GM12801 (cell line): ENCODE results near the gene APBB2.

Source experiments
- TF ChIP-seq, protein P1 (sequence below): IDR thresholded peaks from one replicate; pipeline ENCODE4 v1.5.1; 2011; ENCODE audit warnings: control low read depth; ENCODE audit not compliant: insufficient read length; ENCODE audit errors: extremely low read depth

APBB2 gene

DNA sequence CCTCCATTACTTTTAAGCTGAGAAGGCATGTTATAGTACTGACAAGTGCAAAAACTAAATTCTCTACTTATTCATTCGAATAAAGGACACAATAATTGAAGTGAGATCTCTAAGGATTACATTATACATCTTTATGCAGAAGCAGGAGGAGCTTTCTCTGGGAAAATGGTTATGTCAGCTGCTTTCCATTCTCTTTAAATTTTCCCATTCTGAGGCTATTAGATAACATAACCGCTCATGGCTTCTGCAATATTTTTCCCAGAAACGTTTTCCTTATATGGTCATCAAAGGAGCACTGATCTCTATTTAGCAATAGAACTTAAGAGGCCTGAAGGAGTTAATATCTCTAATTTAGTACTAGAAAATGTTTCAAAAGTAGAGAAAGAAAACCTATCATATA, 243.0 kb downstream of the APBB2 start:
- TF ChIP-seq, protein P1, sequence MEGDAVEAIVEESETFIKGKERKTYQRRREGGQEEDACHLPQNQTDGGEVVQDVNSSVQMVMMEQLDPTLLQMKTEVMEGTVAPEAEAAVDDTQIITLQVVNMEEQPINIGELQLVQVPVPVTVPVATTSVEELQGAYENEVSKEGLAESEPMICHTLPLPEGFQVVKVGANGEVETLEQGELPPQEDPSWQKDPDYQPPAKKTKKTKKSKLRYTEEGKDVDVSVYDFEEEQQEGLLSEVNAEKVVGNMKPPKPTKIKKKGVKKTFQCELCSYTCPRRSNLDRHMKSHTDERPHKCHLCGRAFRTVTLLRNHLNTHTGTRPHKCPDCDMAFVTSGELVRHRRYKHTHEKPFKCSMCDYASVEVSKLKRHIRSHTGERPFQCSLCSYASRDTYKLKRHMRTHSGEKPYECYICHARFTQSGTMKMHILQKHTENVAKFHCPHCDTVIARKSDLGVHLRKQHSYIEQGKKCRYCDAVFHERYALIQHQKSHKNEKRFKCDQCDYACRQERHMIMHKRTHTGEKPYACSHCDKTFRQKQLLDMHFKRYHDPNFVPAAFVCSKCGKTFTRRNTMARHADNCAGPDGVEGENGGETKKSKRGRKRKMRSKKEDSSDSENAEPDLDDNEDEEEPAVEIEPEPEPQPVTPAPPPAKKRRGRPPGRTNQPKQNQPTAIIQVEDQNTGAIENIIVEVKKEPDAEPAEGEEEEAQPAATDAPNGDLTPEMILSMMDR, result no peak

DNA sequence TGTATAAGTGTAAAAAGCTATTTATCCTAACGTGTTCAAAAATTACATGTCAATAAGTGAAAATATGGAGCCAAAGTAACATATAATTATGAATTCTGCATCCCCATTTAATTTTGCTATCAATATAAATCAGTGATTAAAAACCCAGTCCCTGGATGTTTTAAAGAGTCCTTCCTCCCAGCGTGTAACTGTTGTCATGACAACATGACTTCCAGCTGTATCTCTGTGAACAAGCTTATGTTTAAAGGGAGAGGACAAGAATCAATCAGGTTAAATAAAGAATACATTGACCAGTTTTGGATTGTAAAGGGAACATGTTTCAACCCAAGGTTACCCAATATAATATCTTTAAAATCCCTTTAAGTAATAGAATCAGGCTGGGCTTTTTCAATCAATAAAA, 244.8 kb downstream of the APBB2 start:
- TF ChIP-seq, protein P1, result no peak

DNA sequence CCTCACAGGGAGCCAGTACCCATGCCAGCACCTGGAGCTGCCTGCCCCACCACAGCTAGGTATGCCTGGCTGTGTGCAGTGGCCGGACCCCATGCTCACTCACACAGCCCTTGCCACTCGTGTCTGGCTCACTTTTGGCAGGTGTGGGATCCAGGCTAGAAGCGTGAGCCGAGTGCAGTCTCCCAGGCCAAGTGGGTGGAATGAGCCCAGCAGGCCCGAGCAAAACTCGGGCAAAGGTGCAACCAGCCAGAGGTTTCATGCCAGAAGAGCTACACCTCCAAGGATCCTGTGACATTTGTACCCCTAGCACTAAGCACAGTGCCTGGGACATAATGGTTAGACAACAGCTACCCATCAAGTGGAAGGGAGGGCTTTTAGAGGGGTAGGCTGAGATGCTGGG, 246.8 kb downstream of the APBB2 start:
- TF ChIP-seq, protein P1, result no peak

DNA sequence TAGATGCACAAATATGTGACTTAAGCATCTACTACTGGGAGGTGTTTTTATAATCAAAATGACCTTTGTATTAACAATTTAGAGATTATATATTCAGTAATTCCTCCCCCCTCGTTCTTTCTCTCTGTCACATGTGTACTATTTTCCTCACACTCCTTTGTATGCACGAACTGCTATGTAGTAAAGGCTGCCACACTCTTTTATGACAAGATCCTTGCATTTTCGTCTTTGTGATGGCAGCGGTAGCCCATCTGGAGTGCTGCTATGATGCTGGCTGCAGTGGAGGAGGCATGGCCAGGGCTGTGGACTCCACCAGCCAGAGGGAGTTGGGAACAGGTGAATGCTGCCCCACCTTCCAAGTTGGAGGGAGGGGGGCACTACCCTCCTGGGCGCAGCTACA, 248.3 kb downstream of the APBB2 start:
- TF ChIP-seq, protein P1, result no peak

DNA sequence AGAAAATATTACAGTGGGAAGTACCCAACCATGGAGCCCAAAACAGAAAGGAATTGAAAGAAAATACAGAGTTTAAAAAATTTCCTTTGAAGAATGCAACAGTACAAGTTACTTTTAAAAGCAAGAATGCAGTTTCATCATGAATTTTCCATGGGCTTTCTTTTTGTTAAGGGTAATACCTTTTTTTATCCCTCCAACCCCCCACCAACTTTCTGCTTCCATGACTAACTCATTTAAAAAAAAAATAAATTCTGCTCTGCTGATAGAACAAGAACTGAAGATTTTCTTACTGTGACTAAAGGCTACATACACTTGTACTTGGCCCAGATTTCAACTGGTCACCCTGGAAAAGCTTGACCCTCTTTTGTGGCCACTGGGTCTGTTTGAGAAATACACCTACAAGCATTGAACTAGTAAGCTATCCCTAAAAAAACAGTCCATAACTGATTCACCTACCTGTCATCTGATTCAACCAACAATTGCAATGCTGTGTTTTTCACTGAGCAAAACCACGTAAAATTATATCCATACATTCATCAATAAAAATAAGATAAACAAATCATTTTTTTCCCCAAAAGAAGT, 250.4 kb downstream of the APBB2 start:
- TF ChIP-seq, protein P1, result no peak

DNA sequence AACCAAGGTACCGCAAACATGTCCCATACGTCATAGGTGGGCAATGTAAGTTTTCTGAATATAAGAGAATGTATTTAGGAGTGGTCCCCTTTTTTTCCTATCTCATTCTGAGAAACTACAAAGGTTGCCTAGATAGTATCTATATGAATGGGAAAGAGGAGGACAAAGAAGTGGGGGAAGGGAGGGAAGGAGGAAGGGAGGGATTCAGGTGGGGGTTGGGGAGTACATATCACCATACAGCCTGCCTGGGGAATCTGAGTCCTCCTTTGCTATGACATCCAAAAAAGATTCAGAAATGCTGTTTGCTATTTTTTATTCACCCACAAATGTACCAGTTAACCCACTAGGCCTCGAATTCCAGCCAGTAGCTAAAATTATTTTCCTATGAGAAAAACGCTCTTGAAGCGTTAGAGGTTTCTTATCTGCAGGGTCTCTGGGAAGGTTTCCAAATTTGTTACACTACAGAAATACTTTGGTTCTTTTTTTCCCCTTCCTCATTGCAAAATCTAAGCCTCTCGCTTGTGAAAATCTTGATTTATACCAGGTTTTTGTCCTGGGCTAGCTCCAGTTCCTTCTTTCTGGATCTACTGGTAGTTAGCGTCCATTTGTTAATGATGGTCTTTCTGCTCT, 251.7 kb downstream of the APBB2 start:
- TF ChIP-seq, protein P1, result no peak

DNA sequence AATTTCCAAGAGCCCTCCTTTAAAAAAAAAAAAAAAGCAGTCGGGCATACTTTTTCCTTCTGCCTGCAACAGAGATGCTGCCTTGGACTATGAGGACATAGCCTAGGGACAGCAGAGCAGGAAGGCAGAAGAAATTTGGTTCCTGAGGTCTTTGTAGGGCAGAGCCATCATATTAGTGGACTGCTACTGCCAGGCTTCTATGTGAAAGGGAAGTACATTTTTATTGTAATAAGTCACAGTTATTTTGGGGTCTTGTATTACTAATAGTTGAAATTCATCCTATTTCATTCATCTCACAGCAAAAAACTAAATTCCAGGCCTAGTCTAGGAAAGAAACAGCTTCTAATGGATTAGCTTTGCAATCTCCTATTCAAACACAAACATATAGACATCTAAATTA, 253.4 kb downstream of the APBB2 start:
- TF ChIP-seq, protein P1, result no peak
